Osteoblast (primary cell): ENCODE data around the gene UCP2. TPM values are rescaled to one million over a fixed set of nuclear protein-coding genes. Genes with fewer than 3 reads are reported as not detected.

Experiments
- DNase-seq: peaks from one replicate; pipeline ENCODE4 v3.0.0; 2011; ENCODE audit warnings: low spot score, mixed read lengths; ENCODE audit not compliant: insufficient read length; ENCODE audit errors: missing footprints
- H2AFZ ChIP-seq: 2 replicates; pipeline ENCODE4 v1.6.0; 2011; ENCODE audit warnings: mild to moderate bottlenecking, low read length
- H3K27ac ChIP-seq: 2 replicates; pipeline ENCODE4 v1.5.1; 2011; ENCODE audit warnings: mild to moderate bottlenecking, low read depth, low read length, moderate library complexity
- H3K27me3 ChIP-seq: 2 replicates; pipeline ENCODE4 v1.6.0; 2012; ENCODE audit warnings: mild to moderate bottlenecking, control low read depth, inconsistent platforms, low read length, moderate library complexity; ENCODE audit not compliant: insufficient read depth
- H3K36me3 ChIP-seq: 2 replicates; pipeline ENCODE4 v1.5.1; 2011; ENCODE audit warnings: mild to moderate bottlenecking, low read length, control low read depth, moderate library complexity; ENCODE audit not compliant: insufficient read depth
- H3K4me1 ChIP-seq: 2 replicates; pipeline ENCODE4 v1.5.1; 2011; ENCODE audit warnings: mild to moderate bottlenecking, low read length, control low read depth, moderate library complexity; ENCODE audit not compliant: insufficient read depth
- H3K4me2 ChIP-seq: 2 replicates; pipeline ENCODE4 v1.6.0; 2011; ENCODE audit warnings: mild to moderate bottlenecking, low read length; ENCODE audit not compliant: insufficient read depth
- H3K4me3 ChIP-seq: fragments of 200-600 bp; sonication (generic); 3 replicates; pipeline ENCODE4 v1.5.1; 2012; ENCODE audit warnings: mild to moderate bottlenecking, low read length, inconsistent platforms; ENCODE audit not compliant: insufficient read depth
- H3K79me2 ChIP-seq: 2 replicates; pipeline ENCODE4 v1.6.0; 2012; ENCODE audit warnings: mild to moderate bottlenecking, low read length, control low read depth, inconsistent platforms; ENCODE audit not compliant: insufficient read depth
- H3K9me3 ChIP-seq: 2 replicates; pipeline ENCODE4 v1.5.1; 2011; ENCODE audit warnings: low read depth, low read length, control low read depth
- H4K20me1 ChIP-seq: 2 replicates; pipeline ENCODE4 v1.6.0; 2012; ENCODE audit warnings: mild to moderate bottlenecking, low read length, control low read depth; ENCODE audit not compliant: insufficient read depth
- CTCF ChIP-seq: IDR thresholded peaks from 2 replicates; pipeline ENCODE4 v1.5.1; 2011; ENCODE audit warnings: mild to moderate bottlenecking, low read depth, low read length, moderate library complexity; ENCODE audit errors: extremely low read depth
- total RNA-seq: library from RNA; depleted of rRNA; stranded (reverse); fragments of >200 nt; gene quantifications from 2 replicates; pipeline ENCODE4 v1.2.3, GENCODE V29; 2012

The UCP2 gene
- total RNA-seq, 1 donor, result under 0.01 TPM

DNA sequence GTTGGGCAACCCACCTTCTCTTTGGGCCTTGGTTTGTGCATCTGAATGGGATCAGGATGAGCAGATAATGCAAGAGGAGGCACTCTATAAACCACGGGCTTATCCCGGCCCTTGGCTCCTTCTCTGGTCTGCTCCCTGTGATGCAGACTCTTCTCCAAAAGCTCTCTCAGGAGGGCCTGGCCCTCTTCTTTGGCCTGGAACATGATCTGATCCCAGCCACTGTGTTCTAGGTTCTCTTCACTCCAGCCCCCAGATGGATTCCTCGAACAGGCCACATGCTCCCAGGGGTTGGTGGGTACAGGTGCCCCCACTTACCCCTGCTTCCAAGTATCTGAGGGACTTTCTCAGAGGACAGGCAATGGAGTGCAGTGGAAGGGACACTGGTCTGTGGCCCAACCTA, 35.0 kb upstream of the UCP2 start:
- H3K79me2 ChIP-seq, result no peaks in the 10 kb centered on the region
- H4K20me1 ChIP-seq, result no peaks in the 10 kb centered on the region
- no peak overlapping the region for H3K4me3 ChIP-seq
- H3K27ac ChIP-seq, result peak overlapping the region; percentile 68
- DNase-seq, result no peak
- peaks cover under 1% of the 10 kb centered on the region for H3K36me3 ChIP-seq
- no peak overlapping the region for H3K4me2 ChIP-seq
- H3K4me1 ChIP-seq, result peaks cover 26% of the 10 kb centered on the region
- no peak overlapping the region for H2AFZ ChIP-seq
- H3K27me3 ChIP-seq, result no peaks in the 10 kb centered on the region
- TF ChIP-seq CTCF, result no peak
- H3K9me3 ChIP-seq, result no peaks in the 10 kb centered on the region

DNA sequence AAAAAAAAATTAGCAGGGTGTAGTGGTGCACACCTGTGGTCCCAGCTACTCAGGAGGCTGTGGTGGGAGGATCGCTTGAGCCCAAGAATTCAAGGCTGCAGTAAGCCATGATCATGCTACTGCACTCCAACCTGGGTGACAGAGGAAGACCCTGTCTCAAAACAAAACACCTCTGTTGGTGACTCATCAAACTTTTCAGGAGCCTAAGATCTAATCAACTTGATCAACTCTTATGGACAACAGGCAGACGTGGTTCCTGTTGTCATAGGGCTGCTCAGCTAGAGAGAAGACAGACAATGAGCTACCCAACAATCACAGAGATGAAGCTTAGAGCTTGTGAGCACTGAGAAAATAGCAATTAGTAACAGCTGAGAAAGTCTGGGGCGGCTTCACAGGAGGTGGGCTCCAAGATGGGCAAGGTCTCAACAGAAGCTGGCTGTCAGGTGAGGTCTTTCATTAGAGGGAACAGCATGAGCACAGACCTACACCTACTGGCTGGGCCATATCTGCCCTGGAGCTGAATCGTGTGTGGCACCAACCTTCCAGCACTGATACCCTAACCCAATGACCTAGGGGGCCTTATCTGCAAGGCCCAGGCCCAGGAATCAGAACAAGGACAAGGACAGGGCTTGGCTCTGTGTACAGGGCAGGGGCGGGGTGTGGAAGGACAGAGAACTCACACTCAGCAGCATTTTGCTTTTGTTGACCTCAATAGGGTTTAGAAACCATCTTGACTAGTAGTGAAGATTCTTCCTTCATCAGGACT, 33.5 kb upstream of the UCP2 start:
- no peak overlapping the region for H3K27ac ChIP-seq
- H3K27me3 ChIP-seq, result no peaks in the 10 kb centered on the region
- H3K4me1 ChIP-seq, result peaks cover 32% of the 10 kb centered on the region
- H3K4me3 ChIP-seq, result no peak overlapping the region
- H3K36me3 ChIP-seq, result peaks cover 5% of the 10 kb centered on the region
- H3K4me2 ChIP-seq, result no peak overlapping the region
- H2AFZ ChIP-seq, result no peak overlapping the region
- H4K20me1 ChIP-seq, result no peaks in the 10 kb centered on the region
- TF ChIP-seq CTCF, result no peak
- DNase-seq, result no peak
- no peaks in the 10 kb centered on the region for H3K9me3 ChIP-seq
- H3K79me2 ChIP-seq, result no peaks in the 10 kb centered on the region

GRCh38 chr11:74014880-74015279, 32.2 kb upstream of the UCP2 start:
- peaks cover 26% of the 10 kb centered on the region for H3K4me1 ChIP-seq
- H3K27me3 ChIP-seq, result no peaks in the 10 kb centered on the region
- no peaks in the 10 kb centered on the region for H3K9me3 ChIP-seq
- H2AFZ ChIP-seq, result no peak overlapping the region
- H3K4me3 ChIP-seq, result no peak overlapping the region
- TF ChIP-seq CTCF, result no peak
- H3K27ac ChIP-seq, result no peak overlapping the region
- H3K79me2 ChIP-seq, result no peaks in the 10 kb centered on the region
- no peak overlapping the region for H3K4me2 ChIP-seq
- no peak for DNase-seq
- no peaks in the 10 kb centered on the region for H4K20me1 ChIP-seq
- peaks cover 5% of the 10 kb centered on the region for H3K36me3 ChIP-seq

DNA sequence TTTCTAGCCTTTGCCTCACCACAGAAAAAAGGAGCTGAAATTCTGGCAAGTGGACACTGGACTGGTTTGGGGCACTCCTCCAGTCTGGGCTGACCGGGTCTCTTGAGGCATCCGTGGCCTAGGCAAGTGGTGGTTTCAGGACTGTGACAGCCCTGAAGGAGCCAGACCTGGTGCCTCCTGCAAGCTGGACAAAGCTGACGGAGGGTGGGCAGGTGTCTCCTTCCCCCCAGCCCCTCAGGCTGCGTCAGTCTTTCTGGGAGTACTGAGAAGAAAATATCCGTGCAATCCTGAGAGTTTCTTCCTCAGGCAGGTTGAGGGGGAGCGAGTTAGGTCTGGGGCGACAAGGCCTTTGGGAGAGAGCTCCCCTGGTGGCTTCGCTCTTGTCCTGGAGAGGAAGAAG, 30.5 kb upstream of the UCP2 start:
- H3K4me1 ChIP-seq, result peaks cover 9% of the 10 kb centered on the region
- no peak overlapping the region for H3K27ac ChIP-seq
- no peaks in the 10 kb centered on the region for H3K9me3 ChIP-seq
- H3K4me2 ChIP-seq, result no peak overlapping the region
- TF ChIP-seq CTCF, result no peak
- peaks cover 5% of the 10 kb centered on the region for H3K36me3 ChIP-seq
- no peaks in the 10 kb centered on the region for H3K79me2 ChIP-seq
- no peak overlapping the region for H3K4me3 ChIP-seq
- H4K20me1 ChIP-seq, result no peaks in the 10 kb centered on the region
- no peak overlapping the region for H2AFZ ChIP-seq
- DNase-seq, result no peak
- no peaks in the 10 kb centered on the region for H3K27me3 ChIP-seq
